Kidney capillary endothelial cell (primary cell): ENCODE measurements around the gene OR52E1.

Experiments used
- DNase-seq: peaks from one replicate; pipeline ENCODE4 v3.0.0-alpha.2; 2018; ENCODE audit warnings: low spot score

OR52E1 gene

DNA sequence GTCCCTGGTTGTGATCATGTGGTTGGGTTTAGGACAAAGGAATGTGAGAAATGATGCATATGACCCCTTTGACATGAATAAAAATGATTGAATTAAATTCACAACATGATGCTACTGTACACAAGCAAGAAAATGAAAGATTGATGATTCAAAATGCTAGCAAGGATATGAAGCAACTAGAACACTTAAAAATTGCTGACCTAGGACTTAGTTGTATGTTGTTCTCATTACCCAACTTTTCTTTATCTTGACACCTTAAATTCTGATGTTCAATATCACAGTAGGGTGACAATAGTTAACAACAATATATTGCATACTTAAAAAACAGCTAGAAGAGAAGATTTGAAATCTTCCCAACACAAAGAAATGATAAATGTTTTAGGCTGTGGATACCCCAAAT lies 48.2 kb downstream of the OR52E1 start:
- no peak for DNase-seq

- DNase-seq: no peak
Observed at GRCh38 chr11:5118893-5119292, 49.5 kb downstream of the OR52E1 start.
